GM12878 (cell line): ENCODE results near the gene NRM. TPM values are rescaled to one million over a fixed set of nuclear protein-coding genes. Genes with fewer than 3 reads are reported as not detected.
A peak's percentile ranks its signal among the peaks of the same experiment; 100 is the strongest.

Source experiments
- CHD2 ChIP-seq: IDR thresholded peaks from 2 replicates; pipeline ENCODE4 v1.6.1; 2011; ENCODE audit warnings: low read depth, low read length, improper control_type of control experiment, borderline replicate concordance
- GABPA ChIP-seq: IDR thresholded peaks from 2 replicates; pipeline ENCODE4 v1.6.1; 2014; ENCODE audit warnings: antibody characterized with exemption, low read depth, mild to moderate bottlenecking, inconsistent platforms
- JUNB ChIP-seq: IDR thresholded peaks from 2 replicates; pipeline ENCODE4 v1.6.1; 2016; ENCODE audit warnings: antibody characterized with exemption, mild to moderate bottlenecking
- KLF5 ChIP-seq: fragments of 450-650 bp; IDR thresholded peaks from 2 replicates; pipeline ENCODE4 v1.6.1; 2014; ENCODE audit warnings: mild to moderate bottlenecking; ENCODE audit not compliant: partially characterized antibody
- MEF2B ChIP-seq: fragments of 450-650 bp; IDR thresholded peaks from 2 replicates; pipeline ENCODE4 v1.6.1; 2018; ENCODE audit warnings: mild to moderate bottlenecking, moderate library complexity; ENCODE audit not compliant: partially characterized antibody, poor library complexity, severe bottlenecking
- RCOR1 ChIP-seq: conservative IDR thresholded peaks from 2 replicates; pipeline ENCODE4 v1.6.1; 2012; ENCODE audit warnings: low read depth, low read length, improper control_type of control experiment
- SIN3A ChIP-seq: IDR thresholded peaks from 2 replicates; pipeline ENCODE4 v1.6.1; 2012; ENCODE audit warnings: low read depth, low read length, improper control_type of control experiment
- SRF ChIP-seq, 2 experiments: IDR thresholded peaks; 2 replicates each; pipeline ENCODE4 v1.6.1; 2011; ENCODE audit warnings: low read depth in 2 of 2, low read length in 2 of 2, mild to moderate bottlenecking in 1 of 2, moderate library complexity in 1 of 2
- STAT1 ChIP-seq: fragments of 450-650 bp; conservative IDR thresholded peaks from 2 replicates; pipeline ENCODE4 v1.6.1; 2014; ENCODE audit warnings: antibody characterized with exemption, mild to moderate bottlenecking
- TAF1 ChIP-seq: IDR thresholded peaks from 2 replicates; pipeline ENCODE4 v1.6.1; 2011; ENCODE audit warnings: mild to moderate bottlenecking, low read depth, low read length, borderline replicate concordance
- TARDBP ChIP-seq: IDR thresholded peaks from 2 replicates; pipeline ENCODE4 v1.6.1; 2016; ENCODE audit warnings: borderline replicate concordance
- TCF12 ChIP-seq: IDR thresholded peaks from 2 replicates; pipeline ENCODE4 v1.6.1; 2011; ENCODE audit warnings: low read depth, mild to moderate bottlenecking, low read length
- ZNF217 ChIP-seq: fragments of 450-650 bp; IDR thresholded peaks from 2 replicates; pipeline ENCODE4 v1.6.1; 2017; ENCODE audit warnings: antibody characterized with exemption, mild to moderate bottlenecking
- ZZZ3 ChIP-seq: IDR thresholded peaks from 2 replicates; pipeline ENCODE4 v1.6.1; 2011; ENCODE audit warnings: low read depth; ENCODE audit not compliant: control insufficient read depth, insufficient read length
- polyA plus RNA-seq, 11 experiments: library from polyadenylated mRNA; depleted of rRNA in 4 of 11; unstranded in 6 of 11; stranded (reverse) in 5 of 11; fragments of >200 nt; fragmentation: Nextera tagmentation in 4 of 11; fragmentation: Illumina TruSeq in 1 of 11; extraction: Ambion mirVana in 4 of 11; extraction: Trizol in 1 of 11; gene quantifications; 1 replicate in 1 of 11; 2 replicates in 10 of 11; pipeline versions ENCODE4 v1.2.1 to v1.2.3, GENCODE V29; 2011 to 2016; ENCODE audit warnings: inconsistent platforms in 2 of 11, missing spikeins in 2 of 11, low read depth in 1 of 11
- total RNA-seq, 4 experiments: library from RNA; depleted of rRNA in 3 of 4; stranded (reverse); fragments of >200 nt in 3 of 4; fragmentation: Illumina TruSeq in 1 of 4; extraction: Trizol in 1 of 4; gene quantifications; 2 replicates each; pipeline versions ENCODE4 v1.2.1 to v1.2.3, GENCODE V29; 2013 to 2021
- TF ChIP-seq, protein P1 (sequence below): fragments of 450-650 bp; IDR thresholded peaks from 2 replicates; pipeline ENCODE4 v1.6.1; 2017; ENCODE audit warnings: mild to moderate bottlenecking, low read depth, inconsistent platforms; ENCODE audit not compliant: poor library complexity, severe bottlenecking
- TF ChIP-seq, protein P2 (sequence below): IDR thresholded peaks from 2 replicates; pipeline ENCODE4 v1.6.1; 2012; ENCODE audit warnings: mild to moderate bottlenecking, low read depth, low read length
- TF ChIP-seq, protein P3 (sequence below): fragments of 450-650 bp; IDR thresholded peaks from 2 replicates; pipeline ENCODE4 v1.6.1; 2014; ENCODE audit warnings: mild to moderate bottlenecking
- TF ChIP-seq, protein P4 (sequence below): IDR thresholded peaks from 2 replicates; pipeline ENCODE4 v1.6.1; 2012; ENCODE audit warnings: low read depth, low read length, improper control_type of control experiment
- TF ChIP-seq, protein P5 (sequence below): fragments of 450-650 bp; IDR thresholded peaks from 2 replicates; pipeline ENCODE4 v1.6.1; 2017; ENCODE audit warnings: borderline replicate concordance
- TF ChIP-seq, protein P6 (sequence below): IDR thresholded peaks from 2 replicates; pipeline ENCODE4 v1.6.1; 2011; ENCODE audit warnings: mild to moderate bottlenecking, low read depth, low read length, moderate library complexity; ENCODE audit not compliant: insufficient replicate concordance

Gene NRM
- total and polyA plus RNA-seq, 10 of the 15 experiments (the other 5 are each of a cell fraction or from before 2014, with no cell fraction given), result 15.4 to 46.7 (median 29.0) TPM

DNA sequence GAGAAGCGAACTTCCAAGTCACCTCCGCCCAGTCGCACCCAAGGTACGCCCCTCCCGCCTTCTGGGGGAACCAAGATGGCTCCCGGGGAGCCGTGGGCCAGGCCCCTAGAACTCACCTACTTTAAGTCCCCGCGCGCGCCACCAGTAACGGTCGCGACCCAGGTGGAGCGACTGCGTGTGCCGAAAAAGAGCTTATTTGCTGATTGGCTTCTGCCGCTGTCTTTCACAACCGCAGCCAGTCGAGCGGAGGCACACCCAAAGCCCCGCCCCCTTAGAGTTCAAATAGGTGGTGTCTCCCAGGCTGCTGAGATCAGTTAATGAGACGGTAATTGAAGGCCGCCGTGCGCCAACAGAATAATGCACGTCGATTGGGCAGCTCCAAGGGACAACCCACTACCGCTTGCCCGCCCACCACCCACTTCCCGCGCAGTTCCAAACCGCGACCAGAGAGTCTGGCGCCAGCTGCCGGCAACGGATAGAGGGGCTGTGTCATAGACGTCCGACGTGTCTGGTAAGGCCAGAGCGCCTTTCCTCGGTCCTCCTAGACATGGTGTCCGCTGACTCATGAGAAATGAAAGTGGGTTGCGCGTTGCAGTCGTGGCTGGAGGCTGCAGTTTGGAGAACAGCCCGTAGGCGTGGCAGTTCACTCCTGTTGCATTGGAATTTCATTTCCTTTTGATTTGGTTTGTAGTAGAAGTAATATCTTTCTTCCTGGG lies 26.5 kb upstream of the NRM start, which contains the start of gene MDC1 (continued):
- TF ChIP-seq, protein P1, sequence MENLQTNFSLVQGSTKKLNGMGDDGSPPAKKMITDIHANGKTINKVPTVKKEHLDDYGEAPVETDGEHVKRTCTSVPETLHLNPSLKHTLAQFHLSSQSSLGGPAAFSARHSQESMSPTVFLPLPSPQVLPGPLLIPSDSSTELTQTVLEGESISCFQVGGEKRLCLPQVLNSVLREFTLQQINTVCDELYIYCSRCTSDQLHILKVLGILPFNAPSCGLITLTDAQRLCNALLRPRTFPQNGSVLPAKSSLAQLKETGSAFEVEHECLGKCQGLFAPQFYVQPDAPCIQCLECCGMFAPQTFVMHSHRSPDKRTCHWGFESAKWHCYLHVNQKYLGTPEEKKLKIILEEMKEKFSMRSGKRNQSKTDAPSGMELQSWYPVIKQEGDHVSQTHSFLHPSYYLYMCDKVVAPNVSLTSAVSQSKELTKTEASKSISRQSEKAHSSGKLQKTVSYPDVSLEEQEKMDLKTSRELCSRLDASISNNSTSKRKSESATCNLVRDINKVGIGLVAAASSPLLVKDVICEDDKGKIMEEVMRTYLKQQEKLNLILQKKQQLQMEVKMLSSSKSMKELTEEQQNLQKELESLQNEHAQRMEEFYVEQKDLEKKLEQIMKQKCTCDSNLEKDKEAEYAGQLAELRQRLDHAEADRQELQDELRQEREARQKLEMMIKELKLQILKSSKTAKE, result peak; percentile 93
- TF ChIP-seq, protein P2, sequence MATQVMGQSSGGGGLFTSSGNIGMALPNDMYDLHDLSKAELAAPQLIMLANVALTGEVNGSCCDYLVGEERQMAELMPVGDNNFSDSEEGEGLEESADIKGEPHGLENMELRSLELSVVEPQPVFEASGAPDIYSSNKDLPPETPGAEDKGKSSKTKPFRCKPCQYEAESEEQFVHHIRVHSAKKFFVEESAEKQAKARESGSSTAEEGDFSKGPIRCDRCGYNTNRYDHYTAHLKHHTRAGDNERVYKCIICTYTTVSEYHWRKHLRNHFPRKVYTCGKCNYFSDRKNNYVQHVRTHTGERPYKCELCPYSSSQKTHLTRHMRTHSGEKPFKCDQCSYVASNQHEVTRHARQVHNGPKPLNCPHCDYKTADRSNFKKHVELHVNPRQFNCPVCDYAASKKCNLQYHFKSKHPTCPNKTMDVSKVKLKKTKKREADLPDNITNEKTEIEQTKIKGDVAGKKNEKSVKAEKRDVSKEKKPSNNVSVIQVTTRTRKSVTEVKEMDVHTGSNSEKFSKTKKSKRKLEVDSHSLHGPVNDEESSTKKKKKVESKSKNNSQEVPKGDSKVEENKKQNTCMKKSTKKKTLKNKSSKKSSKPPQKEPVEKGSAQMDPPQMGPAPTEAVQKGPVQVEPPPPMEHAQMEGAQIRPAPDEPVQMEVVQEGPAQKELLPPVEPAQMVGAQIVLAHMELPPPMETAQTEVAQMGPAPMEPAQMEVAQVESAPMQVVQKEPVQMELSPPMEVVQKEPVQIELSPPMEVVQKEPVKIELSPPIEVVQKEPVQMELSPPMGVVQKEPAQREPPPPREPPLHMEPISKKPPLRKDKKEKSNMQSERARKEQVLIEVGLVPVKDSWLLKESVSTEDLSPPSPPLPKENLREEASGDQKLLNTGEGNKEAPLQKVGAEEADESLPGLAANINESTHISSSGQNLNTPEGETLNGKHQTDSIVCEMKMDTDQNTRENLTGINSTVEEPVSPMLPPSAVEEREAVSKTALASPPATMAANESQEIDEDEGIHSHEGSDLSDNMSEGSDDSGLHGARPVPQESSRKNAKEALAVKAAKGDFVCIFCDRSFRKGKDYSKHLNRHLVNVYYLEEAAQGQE, result no peak
- TF ChIP-seq SRF (IDR thresholded peaks at IDR 0.05; ENCODE audit: low read depth in 2 of 2, low read length in 2 of 2), result 0 out of 4 replicates have a peak, but pooled peaks of 1 of the 2 experiments have one; percentile 27
- no peak for TF ChIP-seq GABPA
- TF ChIP-seq ZNF217, result no peak
- TF ChIP-seq MEF2B, result no peak
- peak; percentile 48 for TF ChIP-seq JUNB
- TF ChIP-seq, protein P3, sequence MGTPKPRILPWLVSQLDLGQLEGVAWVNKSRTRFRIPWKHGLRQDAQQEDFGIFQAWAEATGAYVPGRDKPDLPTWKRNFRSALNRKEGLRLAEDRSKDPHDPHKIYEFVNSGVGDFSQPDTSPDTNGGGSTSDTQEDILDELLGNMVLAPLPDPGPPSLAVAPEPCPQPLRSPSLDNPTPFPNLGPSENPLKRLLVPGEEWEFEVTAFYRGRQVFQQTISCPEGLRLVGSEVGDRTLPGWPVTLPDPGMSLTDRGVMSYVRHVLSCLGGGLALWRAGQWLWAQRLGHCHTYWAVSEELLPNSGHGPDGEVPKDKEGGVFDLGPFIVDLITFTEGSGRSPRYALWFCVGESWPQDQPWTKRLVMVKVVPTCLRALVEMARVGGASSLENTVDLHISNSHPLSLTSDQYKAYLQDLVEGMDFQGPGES, result peak; percentile 81
- TF ChIP-seq, protein P4, sequence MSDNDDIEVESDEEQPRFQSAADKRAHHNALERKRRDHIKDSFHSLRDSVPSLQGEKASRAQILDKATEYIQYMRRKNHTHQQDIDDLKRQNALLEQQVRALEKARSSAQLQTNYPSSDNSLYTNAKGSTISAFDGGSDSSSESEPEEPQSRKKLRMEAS, result peak; percentile 55; the same call in 1 of the 2 replicates
- TF ChIP-seq, protein P5, sequence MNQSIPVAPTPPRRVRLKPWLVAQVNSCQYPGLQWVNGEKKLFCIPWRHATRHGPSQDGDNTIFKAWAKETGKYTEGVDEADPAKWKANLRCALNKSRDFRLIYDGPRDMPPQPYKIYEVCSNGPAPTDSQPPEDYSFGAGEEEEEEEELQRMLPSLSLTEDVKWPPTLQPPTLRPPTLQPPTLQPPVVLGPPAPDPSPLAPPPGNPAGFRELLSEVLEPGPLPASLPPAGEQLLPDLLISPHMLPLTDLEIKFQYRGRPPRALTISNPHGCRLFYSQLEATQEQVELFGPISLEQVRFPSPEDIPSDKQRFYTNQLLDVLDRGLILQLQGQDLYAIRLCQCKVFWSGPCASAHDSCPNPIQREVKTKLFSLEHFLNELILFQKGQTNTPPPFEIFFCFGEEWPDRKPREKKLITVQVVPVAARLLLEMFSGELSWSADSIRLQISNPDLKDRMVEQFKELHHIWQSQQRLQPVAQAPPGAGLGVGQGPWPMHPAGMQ, result no peak
- peak; percentile 90 for TF ChIP-seq CHD2
- no peak for TF ChIP-seq STAT1
- no peak for TF ChIP-seq ZZZ3
- peak; percentile 77; the same call in 1 of the 2 replicates for TF ChIP-seq TARDBP
- TF ChIP-seq RCOR1, result no peak
- peak; percentile 95 for TF ChIP-seq SIN3A
- peak; percentile 99 for TF ChIP-seq TCF12
- peak; percentile 95 for TF ChIP-seq TAF1
- TF ChIP-seq, protein P6, sequence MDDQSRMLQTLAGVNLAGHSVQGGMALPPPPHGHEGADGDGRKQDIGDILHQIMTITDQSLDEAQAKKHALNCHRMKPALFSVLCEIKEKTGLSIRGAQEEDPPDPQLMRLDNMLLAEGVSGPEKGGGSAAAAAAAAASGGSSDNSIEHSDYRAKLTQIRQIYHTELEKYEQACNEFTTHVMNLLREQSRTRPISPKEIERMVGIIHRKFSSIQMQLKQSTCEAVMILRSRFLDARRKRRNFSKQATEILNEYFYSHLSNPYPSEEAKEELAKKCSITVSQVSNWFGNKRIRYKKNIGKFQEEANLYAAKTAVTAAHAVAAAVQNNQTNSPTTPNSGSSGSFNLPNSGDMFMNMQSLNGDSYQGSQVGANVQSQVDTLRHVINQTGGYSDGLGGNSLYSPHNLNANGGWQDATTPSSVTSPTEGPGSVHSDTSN, result peak; percentile 97
- TF ChIP-seq KLF5, result peak; percentile 73
